HT1080 (cell line): ENCODE results near the gene TAP1. TPM values are rescaled to one million over a fixed set of nuclear protein-coding genes. Genes with fewer than 3 reads are reported as not detected.
"Not testable (repeated sequence)": the region's sequence is repeated elsewhere in the genome, so short reads cannot be mapped to it uniquely, and the experiment has no call there.

ENCODE experiments used
- DNase-seq: peaks from one replicate; pipeline ENCODE4 v3.0.0-alpha.2; 2015; ENCODE audit warnings: low read depth
- polyA plus RNA-seq, 2 experiments: library from polyadenylated mRNA; depleted of rRNA; stranded (reverse); fragments of >200 nt; gene quantifications; 2 replicates each; pipeline ENCODE4 v1.2.3, GENCODE V29; 2015
- total RNA-seq: library from RNA; depleted of rRNA; stranded (reverse); fragments of >200 nt; shearing (Covaris generic); gene quantifications from 2 replicates; pipeline ENCODE4 v1.2.3, GENCODE V29; 2014; rRNA removed

Gene TAP1, protein sequence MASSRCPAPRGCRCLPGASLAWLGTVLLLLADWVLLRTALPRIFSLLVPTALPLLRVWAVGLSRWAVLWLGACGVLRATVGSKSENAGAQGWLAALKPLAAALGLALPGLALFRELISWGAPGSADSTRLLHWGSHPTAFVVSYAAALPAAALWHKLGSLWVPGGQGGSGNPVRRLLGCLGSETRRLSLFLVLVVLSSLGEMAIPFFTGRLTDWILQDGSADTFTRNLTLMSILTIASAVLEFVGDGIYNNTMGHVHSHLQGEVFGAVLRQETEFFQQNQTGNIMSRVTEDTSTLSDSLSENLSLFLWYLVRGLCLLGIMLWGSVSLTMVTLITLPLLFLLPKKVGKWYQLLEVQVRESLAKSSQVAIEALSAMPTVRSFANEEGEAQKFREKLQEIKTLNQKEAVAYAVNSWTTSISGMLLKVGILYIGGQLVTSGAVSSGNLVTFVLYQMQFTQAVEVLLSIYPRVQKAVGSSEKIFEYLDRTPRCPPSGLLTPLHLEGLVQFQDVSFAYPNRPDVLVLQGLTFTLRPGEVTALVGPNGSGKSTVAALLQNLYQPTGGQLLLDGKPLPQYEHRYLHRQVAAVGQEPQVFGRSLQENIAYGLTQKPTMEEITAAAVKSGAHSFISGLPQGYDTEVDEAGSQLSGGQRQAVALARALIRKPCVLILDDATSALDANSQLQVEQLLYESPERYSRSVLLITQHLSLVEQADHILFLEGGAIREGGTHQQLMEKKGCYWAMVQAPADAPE
- 28.1 and 32.0 TPM in 2 replicates for total RNA-seq
- polyA plus RNA-seq (2015; cell fraction: cytosol; rRNA removed): 17.0 and 19.1 TPM in 2 replicates
- 22.7 and 28.3 TPM in 2 replicates for polyA plus RNA-seq (2015; cell fraction: nucleus; rRNA removed)

DNA sequence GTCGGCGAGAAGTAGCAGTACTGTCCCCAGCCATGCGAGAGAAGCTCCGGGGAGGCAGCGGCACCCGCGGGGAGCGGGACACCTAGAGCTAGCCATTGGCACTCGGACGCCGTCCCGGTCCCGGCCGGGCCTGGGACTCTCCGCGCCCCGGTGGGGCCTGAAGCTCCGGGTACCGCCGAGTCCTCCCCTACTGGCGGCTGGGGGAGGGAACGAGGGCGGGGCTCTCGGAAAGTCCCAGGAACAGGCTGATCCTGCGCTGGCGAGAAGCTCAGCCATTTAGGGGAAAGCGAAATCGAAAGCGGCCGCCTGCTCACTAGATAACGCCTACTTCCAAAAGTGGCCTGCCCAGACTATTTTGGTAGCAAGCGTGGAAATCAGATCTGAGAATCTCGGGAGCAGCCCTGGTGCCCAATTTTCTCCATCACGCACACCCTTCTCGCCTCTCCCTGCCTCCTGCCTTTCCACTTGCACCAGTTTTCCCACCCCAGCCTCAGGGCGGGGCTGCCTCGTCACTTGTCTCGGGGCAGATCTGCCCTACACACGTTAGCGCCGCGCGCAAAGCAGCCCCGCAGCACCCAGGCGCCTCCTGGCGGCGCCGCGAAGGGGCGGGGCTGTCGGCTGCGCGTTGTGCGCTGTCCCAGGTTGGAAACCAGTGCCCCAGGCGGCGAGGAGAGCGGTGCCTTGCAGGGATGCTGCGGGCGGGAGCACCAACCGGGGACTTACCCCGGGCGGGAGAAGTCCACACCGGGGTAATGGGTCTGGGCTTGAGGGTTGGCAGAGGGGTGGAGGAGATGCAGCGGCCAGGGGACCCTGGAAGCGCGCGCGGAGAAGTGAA, at the start of gene TAP1, which contains the start of gene PSMB9:
TSS of gene TAP1 (minus strand) at position 164 of the 835 bp plus-strand sequence. CDS start at position 96, 68 bp downstream.
TSS of gene PSMB9 (plus strand) at position 652 of the 835 bp plus-strand sequence. CDS start at position 690, 38 bp downstream.
- DNase-seq: peak; percentile 94

DNA sequence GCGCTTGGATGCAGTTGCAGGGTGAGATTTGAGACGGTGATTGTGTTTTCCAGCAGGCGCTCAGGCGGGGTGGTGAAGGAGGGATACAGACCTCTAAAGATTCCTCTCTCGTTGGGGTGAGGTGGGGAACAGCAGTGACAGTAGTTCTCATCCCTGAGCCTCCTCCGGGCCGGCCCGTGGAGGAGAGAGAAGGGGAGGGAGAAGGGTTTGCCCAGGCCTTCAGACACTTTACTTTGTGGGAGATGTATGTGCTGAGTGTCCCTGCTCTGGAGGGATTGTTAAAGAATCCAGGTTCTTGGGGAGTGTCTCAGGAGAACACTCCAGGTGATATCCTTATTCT, 41.5 kb upstream of the TAP1 start:
- DNase-seq: no peak

DNA sequence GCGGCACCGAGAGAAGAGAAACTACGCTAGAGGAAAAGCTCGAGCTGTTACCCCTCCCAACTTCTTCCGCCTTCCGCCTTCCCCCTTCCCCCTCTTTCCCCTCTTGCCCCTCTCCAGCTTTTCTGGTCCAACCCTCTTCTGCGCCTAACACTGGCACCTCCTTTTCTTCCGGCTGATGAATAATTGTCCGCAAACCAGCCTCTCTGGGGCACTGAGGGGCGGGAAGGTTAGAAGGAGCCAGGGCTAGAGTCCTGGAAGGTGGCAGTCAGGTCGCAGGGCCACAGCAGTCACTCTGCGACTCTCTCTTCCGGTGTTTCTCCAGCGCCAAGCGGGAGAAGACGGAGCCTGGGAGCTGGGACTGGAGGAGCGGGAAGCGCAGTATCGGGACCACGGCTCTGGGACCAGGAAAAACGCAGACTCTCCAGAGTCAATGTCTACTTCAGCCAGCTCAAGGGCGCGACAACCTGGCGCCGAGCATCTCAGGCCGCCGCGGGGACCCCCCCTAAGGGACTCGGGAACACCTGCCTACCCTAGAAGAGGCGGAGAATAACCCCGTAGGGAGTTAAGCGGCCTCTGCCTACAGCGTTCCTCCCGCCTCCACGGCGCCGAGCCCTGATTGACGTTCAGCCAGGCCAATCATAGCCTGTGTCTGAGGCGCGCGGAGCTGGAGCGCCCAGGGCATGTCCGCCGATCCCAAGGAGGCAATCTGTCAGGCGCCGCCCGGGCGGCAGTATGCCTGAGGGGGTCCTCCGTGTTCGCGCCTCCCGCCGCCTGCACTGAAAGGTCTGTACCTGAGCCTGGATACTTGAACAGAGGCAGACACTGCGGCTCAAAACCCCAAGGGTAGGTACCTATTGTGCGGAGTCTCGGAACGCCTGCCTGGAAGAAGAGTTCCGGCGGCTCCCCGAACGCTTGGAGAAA, 40.8 kb upstream of the TAP1 start:
- peak; percentile 90 for DNase-seq

DNA sequence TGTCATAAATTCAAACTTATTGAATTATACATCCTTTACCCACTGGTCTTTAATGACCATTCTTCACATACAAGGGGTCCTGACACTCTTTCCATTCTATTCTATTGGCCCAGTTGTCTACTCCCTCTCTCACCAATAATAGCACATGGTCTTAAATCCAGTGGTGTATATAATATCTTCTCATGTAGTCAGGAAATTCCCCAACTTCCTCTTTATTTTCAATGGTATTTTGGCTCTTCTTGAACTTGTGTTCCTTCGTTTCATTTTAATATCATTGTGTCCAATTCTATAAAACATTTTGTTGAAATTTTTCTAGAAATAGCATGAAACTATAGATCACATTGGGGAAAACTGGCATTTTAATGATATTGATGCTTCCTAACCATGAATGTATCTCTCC, 37.3 kb upstream of the TAP1 start:
- no peak for DNase-seq

DNA sequence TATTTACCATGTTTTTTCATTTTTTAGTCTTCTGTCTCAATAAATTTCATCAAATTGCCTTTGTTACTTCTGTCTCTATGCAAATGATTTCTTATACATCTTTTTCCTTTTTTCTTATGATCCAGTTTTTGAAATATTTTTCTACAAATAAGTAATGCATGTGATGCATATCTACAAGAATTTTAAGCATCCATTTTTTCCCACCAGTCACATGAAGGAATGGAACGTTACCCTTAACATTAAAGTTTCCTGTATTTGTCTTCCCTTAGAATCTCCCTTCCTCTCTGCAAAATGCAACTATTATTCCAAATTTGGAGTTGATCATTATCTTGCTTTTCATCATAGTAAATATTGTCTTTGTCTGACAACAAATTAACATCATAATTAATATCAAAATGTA, 36.0 kb upstream of the TAP1 start:
- DNase-seq: no peak

DNA sequence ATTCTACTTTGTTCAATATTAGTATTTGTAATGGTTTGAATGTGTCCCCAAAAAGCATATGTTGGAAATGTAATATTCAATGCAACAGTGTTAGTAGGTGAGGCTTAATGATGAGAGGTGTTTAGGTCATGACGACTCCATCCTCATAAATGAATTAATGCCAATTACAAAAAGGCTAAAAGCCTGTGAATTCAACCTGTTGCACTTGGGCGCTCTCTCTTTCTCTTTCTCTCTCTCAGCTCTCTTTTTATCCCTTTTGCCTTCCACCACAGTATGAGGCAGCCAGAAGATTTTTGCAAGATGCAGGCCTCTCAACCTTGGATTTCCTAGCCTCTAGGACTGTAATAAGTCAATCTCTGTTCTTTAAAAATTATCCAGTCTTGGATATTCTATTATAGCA, 35.1 kb upstream of the TAP1 start:
- no peak for DNase-seq

DNA sequence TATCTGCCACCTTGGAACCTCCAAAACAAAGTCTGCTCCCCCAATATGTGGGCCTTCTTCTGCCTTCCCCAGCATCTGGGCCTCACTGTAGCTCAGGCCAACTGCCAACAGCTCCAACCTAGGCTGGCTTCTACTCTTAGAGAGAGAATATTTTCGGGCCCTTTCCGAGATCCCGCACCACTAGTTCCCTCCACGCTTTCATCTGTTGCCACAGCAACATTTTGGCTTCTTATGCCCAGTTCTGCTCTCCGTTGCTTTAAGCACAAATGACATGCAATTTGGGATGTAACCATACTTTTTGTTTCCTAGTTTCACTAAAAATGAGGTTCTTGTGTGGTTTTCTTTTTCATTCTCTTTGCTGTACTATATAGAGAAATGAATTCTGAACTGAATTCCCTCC, 34.1 kb upstream of the TAP1 start:
- DNase-seq: no peak

DNA sequence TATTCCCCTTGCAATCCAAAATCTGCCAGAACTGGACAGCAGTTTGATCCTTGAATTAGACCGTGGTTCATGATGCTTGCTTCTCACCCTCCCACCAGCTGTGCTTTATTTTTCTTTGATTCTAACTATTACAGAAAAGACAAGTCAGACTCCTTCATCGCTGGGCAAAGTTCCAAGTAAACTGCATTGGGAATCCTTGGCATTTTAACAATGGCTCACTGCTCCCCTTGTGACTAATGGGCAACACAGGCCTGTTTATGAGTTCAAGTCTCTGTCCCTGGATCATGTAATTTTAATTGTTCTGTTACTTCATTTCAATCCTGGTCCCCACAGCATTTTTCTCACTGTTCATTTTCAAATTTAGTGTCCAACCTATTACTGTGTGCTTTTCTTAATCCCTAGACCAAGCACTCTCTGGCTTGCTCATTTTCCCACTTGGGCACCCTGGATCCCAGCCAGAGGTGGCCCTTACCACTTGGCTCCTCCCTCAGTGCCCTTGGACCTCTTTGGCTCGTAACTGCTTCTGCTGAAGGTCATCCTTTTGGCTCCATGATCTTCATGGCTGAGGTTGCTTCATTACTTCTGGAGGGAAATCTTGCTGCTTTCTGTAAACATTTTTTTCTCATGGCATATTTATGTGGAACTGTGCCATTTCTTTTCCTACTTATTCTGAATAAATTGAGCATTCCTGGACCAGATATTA, 33.3 kb upstream of the TAP1 start:
- peak; percentile 53 for DNase-seq

DNA sequence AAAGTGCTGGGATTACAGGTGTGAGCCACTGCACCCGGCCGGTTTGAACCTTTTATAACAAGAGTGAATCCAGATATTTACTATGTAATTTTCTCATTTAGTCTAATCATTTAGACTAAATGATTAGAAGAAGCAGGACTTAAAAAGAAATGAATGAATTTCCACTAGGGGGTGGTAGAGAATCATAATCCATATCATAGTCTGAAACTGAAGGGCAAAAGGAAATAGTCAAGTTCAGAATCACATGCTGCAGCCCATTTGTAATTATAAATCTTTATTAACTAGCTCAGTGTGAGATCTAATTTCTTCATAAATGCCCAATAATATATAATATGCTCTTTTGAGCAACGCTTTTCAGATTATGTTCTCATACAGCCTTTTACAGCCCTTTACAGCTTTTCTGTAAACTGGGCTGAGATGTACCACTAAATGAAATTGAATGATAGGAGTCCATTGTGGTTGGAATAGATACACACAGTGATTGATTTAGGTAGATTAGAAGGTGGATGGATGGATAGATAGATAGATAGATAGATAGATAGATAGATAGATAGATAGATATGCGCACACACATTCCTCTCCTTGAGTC, 32.3 kb upstream of the TAP1 start:
- peak; percentile 59 for DNase-seq

DNA sequence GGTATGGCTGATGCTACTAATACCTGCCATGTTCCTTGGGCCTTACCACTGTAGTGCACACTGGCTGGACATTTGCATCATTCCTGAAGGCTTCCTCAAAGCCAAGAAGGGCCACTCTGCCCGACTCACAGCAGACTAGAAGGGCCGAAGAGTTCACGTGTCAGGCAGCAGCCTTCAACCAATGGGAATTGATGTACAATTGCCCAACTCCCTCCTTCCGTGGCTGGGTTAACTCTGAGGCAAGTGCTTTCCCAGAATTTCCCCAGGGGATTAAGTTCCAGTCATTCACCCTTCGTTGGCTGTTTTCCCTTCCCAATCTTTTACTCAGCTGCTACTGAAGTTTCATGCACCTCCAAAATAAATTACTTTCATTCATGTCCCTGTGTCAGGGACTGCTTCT, 30.3 kb upstream of the TAP1 start:
- DNase-seq: no peak

DNA sequence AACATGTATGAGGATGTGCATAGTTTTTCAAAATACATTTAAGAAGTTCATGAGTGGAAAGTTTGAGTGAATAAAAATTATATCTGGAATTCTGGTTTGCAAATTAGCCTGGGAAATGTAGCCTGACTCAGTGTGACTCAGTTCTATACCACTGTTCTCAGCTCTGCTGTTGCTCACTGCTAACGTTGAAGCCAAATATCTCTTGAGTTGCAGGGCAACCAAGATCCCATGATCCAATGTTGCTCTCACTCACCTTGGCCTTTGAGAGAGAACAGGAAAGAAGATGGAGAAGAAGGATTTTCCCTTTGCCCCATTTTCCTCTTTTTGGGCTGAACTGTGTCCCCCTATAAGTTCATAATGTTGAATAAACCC, 29.4 kb upstream of the TAP1 start:
- peak; percentile 59 for DNase-seq

DNA sequence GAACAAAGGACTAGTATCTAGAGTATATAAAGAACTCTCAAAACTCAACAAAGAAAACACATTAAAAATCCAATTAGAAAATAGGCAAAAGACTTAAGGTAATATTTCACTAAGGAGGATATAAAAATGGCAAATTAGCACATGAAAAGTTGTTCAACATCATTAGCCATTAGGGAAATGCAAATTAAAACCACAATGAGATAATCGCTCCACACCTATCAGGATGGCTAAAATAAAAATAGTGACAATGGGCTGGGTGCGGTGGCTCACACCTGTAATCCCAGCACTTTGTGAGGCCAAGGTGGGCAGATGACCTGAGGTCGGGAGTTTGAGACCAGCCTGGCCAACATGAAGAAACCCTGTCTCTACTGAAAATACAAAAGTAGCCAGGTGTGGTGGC, 27.5 kb upstream of the TAP1 start:
- not testable (repeated sequence) for DNase-seq

DNA sequence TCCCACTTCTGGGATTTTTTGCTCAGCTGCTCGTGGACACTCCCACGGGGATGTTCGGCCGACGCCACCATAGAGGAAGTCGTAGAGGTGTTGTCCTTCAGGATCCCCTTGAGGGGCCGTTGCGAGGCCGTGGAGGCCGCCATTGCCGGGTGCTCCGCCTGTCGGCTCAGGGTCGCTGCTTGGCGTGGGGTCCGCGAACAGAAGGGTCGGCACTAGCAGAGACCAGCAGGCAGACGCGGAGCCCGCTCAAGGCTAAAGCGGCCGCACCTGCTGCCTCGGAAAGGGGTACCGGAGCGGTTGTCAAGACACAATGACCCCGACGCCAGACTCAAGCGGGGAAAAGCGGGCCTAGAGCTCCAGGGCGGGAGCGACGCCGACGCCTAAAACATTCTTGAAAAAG, 26.2 kb upstream of the TAP1 start:
- no peak for DNase-seq

DNA sequence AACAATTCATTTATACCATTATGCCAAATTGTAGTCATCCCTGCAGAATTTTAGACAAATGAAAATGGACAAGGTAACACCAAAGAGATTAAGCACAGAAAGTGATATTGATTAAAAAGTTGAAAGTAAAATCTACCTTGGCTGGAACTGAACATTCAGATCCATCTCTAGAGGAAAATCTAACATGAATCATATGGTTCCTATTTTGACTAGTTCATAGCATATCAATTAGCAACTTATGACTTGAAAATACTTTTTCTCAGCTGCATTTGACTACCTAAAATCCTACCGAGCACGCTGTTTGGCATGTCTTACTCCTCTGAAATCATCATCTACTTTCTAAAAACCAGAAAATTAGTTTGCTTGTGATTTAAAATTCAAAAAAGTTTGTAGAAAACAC, 23.1 kb upstream of the TAP1 start:
- no peak for DNase-seq

DNA sequence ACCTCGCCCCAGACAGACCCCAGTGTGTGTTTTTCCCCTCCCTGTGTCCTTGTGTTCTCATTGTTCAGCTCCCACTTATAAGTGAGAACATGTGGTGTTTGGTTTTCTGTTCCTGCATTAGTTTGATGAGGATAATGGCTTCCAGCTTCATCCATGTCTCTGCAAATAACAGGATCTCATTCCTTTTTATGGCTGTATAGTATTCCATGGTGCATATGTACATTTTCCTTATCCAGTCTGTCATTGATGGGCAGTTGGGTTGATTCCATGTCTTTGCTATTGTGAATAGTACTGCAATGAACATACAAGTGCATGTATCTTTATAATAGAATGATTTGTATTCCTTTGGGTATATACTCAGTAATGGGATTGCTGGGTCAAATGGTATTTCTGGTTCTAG, 20.4 kb upstream of the TAP1 start:
- DNase-seq: not testable (repeated sequence)

DNA sequence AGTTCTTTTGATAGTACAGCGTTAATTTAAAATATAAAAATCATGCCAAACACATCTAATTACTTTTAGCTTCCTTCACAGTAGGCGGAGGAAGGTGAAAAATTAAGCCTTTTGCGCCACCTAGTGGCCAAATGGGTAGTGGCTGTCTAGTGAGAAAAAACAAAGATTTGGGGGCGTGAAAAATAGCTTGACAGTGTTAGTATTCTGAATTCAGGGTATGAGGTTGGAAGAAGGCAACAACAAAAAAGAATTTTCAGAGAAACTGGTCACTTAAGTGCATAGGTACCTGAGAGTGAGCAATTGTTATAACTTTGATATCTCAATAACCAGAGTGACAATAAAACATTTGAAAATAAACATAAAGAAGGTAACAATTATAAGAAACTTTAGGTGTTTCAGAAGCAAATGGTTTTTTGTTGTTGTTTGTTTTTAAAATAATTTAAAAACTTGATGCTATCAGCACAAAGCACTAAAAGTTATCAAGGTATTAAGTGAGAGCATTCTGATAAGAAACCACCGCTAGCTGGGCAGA, 14.8 kb upstream of the TAP1 start:
- peak; percentile 67 for DNase-seq

DNA sequence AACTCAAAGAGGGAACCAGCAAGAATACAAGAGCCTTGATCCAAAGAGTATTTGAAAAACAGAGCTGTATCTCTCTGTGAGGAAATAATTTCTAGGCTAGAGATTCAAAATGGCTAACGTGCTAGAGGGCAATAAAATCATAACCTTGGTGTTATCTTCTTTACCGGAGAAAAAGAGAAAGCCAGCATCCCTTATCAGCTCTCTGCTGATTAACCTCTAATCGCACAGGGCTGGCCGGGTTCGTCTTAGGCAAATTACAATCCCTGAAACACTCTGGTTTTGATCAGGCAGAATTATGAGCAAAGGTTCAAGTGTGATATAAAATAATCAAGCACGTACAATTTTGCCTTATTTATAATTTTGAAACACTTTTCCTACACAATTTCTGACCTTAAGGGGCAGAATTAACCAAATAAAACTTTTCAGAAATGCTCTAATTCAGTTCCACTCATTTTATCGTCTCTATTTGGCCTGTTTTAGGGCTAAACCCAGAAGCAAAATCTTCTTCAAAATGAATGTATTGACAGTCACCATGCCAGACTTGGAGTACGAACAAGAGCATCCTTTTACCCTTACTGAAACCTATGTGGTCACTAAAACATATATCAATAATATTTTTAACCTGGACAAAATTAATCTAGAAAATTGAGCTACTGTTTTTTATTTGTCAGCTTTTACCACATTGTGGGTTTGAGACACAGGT, 14.2 kb upstream of the TAP1 start:
- DNase-seq: no peak

DNA sequence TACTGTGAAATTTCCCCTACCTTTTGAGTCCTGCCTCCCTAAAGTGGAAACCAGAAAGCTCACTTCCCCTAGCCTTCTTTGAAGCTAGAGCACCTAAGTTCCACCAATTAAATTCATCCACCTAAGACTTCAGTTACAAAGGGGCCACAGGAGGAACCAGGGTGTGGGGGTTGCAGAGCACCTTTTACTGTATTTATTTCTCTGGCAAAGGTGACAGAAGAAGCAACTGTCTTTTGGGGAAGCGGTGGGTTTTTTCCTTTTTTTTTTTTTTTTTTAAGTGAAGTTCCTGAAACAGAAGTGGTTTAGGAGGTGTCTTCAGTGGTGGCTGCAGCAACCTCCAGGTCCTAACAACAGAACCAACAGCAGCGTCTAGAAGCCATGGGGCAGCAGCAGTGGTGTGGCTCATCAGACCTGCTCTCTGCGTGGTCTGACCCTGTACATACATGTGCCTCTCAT, 13.5 kb upstream of the TAP1 start:
- no peak for DNase-seq
